Measurements from ENCODE around the gene LITAF. TPM values are rescaled to one million over a fixed set of nuclear protein-coding genes. Genes with fewer than 3 reads are reported as not detected.

LITAF gene
- total RNA-seq, 1 experiment from 2014 or later: 73.0 TPM

GRCh38 chr16:11556214-11556819 is 30.4 kb downstream of the LITAF start:
- CTCF ChIA-PET: interaction anchor here (0.8 to 1.2 kb wide), 2 partner anchors 24 to 78 kb away, joined by 3 read pairs; no protein-coding TSS in a partner anchor
- POLR2A ChIA-PET: no interaction called here
- ATAC-seq (no peak), DNase-seq (ENCODE audit: low spot score) (no peak)
- peaks cover 30% of the 10 kb centered on the region for H3K36me3 Mint-ChIP-seq
- peaks cover 13% of the 10 kb centered on the region for H3K4me1 Mint-ChIP-seq
- no peaks in the 10 kb centered on the region for H3K27me3 Mint-ChIP-seq (ENCODE audit: low read depth)
- H3K27ac Mint-ChIP-seq: no peak overlapping the region
- no peak for TF ChIP-seq NR2C2 (CRISPR knock-in tag; IDR thresholded peaks at IDR 0.05)
- no peak for TF ChIP-seq ZNF219 (CRISPR knock-in tag; IDR thresholded peaks at IDR 0.05; ENCODE audit: borderline replicate concordance)
- TF ChIP-seq IRF1 (CRISPR knock-in tag; IDR thresholded peaks at IDR 0.05): no peak
- TF ChIP-seq SMAD4 (CRISPR knock-in tag; IDR thresholded peaks at IDR 0.05): no peak
- TF ChIP-seq TP53 (CRISPR knock-in tag; IDR thresholded peaks at IDR 0.05): no peak
- no peak for TF ChIP-seq ATF3 (CRISPR knock-in tag; conservative IDR thresholded peaks at IDR 0.05)
- no peak for TF ChIP-seq ZBTB21 (CRISPR knock-in tag; IDR thresholded peaks at IDR 0.05; ENCODE audit: borderline replicate concordance)
- TF ChIP-seq STAT6 (CRISPR knock-in tag; conservative IDR thresholded peaks at IDR 0.05; ENCODE audit: low read depth): no peak
- TF ChIP-seq, protein P1, sequence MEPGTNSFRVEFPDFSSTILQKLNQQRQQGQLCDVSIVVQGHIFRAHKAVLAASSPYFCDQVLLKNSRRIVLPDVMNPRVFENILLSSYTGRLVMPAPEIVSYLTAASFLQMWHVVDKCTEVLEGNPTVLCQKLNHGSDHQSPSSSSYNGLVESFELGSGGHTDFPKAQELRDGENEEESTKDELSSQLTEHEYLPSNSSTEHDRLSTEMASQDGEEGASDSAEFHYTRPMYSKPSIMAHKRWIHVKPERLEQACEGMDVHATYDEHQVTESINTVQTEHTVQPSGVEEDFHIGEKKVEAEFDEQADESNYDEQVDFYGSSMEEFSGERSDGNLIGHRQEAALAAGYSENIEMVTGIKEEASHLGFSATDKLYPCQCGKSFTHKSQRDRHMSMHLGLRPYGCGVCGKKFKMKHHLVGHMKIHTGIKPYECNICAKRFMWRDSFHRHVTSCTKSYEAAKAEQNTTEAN (CRISPR knock-in tag; IDR thresholded peaks at IDR 0.05): no peak
- no peak for TF ChIP-seq TEAD1 (CRISPR knock-in tag; IDR thresholded peaks at IDR 0.05)
- no peak for TF ChIP-seq NR1H2 (CRISPR knock-in tag; IDR thresholded peaks at IDR 0.05)
- TF ChIP-seq ESRRA (CRISPR knock-in tag; IDR thresholded peaks at IDR 0.05; ENCODE audit: borderline replicate concordance): no peak
- no peak for TF ChIP-seq MYBL2 (CRISPR knock-in tag; IDR thresholded peaks at IDR 0.05)
- TF ChIP-seq, protein P2, sequence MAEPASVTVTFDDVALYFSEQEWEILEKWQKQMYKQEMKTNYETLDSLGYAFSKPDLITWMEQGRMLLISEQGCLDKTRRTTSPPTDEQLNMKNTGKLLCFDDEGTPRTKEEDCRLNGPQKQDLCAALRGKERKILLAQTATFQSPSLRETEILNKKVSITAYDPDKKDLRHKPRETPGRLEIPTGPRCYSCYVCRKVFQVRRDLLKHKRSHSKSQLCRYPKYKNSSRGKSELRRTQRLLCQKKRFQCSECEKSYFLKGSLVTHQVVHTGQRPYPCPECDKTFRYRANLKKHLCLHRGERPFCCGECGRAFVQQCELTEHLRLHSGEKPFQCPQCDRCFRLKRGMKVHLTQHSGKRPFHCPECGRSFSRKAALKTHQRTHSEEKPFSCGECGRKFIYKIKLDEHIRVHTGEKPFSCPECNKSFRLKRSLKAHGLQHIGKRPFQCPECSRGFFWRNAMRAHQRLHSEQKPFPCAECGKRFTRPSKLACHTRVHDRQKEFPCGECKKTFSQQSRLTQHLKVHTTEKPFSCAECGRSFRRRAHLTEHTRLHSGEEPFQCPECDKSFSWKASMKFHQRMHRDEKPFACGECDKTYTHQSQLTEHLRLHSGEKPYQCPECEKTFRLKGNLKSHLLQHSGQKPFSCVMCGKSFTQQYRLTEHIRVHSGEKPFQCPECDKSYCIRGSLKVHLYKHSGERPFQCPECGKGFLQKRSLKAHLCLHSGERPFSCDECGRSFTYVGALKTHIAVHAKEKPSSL (CRISPR knock-in tag; conservative IDR thresholded peaks at IDR 0.05): no peak
- H3K4me3 Mint-ChIP-seq: no peak overlapping the region
- H3K9me3 Mint-ChIP-seq: peaks cover 15% of the 10 kb centered on the region

GRCh38 chr16:11554053-11554452 is 32.7 kb downstream of the LITAF start:
- CTCF ChIA-PET: interaction anchor here (1.1 kb wide), 1 partner anchor 87 kb away, joined by 3 read pairs; no protein-coding TSS in a partner anchor
- ATAC-seq (no peak), DNase-seq (ENCODE audit: low spot score) (no peak)
- Mint-ChIP-seq H3K4me1 (0 out of 2 replicates have a peak, but pooled peaks cover 3% of the 10 kb centered on the region), H3K36me3 (peaks cover 51% of the 10 kb centered on the region), H3K9me3 (peaks cover 23% of the 10 kb centered on the region), H3K27me3 (ENCODE audit: low read depth) (no peaks in the 10 kb centered on the region), H3K27ac (no peak overlapping the region), H3K4me3 (no peak overlapping the region)
- POLR2A ChIA-PET: interaction anchor here (0.6 kb wide), 1 partner anchor 400 kb away, joined by 4 read pairs; no protein-coding TSS in a partner anchor
- no peak for TF ChIP-seq FOXK1 (CRISPR knock-in tag; IDR thresholded peaks at IDR 0.05)
- no peak for TF ChIP-seq ZNF121 (CRISPR knock-in tag; IDR thresholded peaks at IDR 0.05)
- TF ChIP-seq ATF1 (CRISPR knock-in tag; IDR thresholded peaks at IDR 0.05): no peak
- TF ChIP-seq, protein P3, sequence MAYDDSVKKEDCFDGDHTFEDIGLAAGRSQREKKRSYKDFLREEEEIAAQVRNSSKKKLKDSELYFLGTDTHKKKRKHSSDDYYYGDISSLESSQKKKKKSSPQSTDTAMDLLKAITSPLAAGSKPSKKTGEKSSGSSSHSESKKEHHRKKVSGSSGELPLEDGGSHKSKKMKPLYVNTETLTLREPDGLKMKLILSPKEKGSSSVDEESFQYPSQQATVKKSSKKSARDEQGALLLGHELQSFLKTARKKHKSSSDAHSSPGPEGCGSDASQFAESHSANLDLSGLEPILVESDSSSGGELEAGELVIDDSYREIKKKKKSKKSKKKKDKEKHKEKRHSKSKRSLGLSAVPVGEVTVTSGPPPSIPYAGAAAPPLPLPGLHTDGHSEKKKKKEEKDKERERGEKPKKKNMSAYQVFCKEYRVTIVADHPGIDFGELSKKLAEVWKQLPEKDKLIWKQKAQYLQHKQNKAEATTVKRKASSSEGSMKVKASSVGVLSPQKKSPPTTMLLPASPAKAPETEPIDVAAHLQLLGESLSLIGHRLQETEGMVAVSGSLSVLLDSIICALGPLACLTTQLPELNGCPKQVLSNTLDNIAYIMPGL (CRISPR knock-in tag; IDR thresholded peaks at IDR 0.05): no peak
- TF ChIP-seq, protein P4, sequence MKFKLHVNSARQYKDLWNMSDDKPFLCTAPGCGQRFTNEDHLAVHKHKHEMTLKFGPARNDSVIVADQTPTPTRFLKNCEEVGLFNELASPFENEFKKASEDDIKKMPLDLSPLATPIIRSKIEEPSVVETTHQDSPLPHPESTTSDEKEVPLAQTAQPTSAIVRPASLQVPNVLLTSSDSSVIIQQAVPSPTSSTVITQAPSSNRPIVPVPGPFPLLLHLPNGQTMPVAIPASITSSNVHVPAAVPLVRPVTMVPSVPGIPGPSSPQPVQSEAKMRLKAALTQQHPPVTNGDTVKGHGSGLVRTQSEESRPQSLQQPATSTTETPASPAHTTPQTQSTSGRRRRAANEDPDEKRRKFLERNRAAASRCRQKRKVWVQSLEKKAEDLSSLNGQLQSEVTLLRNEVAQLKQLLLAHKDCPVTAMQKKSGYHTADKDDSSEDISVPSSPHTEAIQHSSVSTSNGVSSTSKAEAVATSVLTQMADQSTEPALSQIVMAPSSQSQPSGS (CRISPR knock-in tag; IDR thresholded peaks at IDR 0.05; ENCODE audit: borderline replicate concordance, low read depth): no peak
- TF ChIP-seq IRF2 (CRISPR knock-in tag; IDR thresholded peaks at IDR 0.05; ENCODE audit: borderline replicate concordance, low read depth): no peak
- TF ChIP-seq, protein P5, sequence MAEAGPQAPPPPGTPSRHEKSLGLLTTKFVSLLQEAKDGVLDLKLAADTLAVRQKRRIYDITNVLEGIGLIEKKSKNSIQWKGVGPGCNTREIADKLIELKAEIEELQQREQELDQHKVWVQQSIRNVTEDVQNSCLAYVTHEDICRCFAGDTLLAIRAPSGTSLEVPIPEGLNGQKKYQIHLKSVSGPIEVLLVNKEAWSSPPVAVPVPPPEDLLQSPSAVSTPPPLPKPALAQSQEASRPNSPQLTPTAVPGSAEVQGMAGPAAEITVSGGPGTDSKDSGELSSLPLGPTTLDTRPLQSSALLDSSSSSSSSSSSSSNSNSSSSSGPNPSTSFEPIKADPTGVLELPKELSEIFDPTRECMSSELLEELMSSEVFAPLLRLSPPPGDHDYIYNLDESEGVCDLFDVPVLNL (CRISPR knock-in tag; IDR thresholded peaks at IDR 0.05; ENCODE audit: borderline replicate concordance, low read depth): no peak
- TF ChIP-seq PRRX2 (CRISPR knock-in tag; IDR thresholded peaks at IDR 0.05): no peak
- TF ChIP-seq SMAD3 (CRISPR knock-in tag; IDR thresholded peaks at IDR 0.05; ENCODE audit: borderline replicate concordance): no peak
- no peak for TF ChIP-seq ZNF219 (CRISPR knock-in tag; IDR thresholded peaks at IDR 0.05; ENCODE audit: borderline replicate concordance)
